Bone marrow (tissue), 2 donors: ENCODE data around the gene EXTL1.

ENCODE experiments used
- DNase-seq, 2 donors: peaks; one replicate each; lab custom pipeline; 2025; lab: John Stamatoyannopoulos, UW

Gene EXTL1

DNA sequence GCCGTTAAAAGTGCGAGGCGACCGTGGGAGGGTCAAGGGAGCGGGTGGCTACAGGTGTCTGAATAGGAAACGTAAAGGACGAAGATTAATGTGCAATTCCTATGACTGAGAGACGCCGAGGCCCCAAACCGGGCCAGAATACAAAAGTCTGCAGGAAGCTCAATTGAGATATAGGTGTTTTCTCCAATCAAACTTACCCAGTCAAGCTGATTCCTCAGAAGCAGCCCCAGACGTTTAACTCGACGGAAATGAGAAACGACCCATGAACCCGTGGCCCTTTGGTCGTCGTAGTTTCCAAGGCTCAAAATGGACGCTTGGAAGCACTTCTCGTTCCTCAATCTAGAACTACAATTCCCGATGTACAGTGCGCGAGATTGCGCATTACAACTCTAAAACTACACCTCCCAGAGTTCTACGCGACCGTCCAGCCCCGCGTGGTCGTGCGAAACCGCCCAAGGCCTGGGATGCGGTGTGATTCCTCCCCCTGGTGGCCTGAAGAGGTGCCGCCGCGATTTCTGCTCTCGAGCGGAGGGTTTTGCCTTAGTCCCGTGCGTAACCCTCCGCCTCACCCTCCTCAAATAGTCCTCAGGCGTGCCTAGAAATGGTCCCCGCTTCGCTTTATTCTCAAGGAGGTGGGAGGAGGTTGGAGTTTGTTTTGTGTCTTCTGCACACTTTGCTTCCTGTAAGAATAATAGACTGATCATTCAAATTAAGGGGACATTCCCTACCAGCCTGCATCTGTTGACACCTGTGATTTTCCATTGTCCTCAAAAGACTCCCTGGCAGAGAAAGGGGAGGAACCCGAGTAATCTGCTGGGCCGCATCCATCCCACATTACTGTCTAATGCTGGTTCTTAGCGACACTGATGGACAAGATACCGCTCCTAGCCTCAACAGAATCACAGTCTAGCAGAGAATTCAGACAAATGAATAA lies 23.5 kb upstream of the EXTL1 start, which contains the start of gene PAFAH2:
PAFAH2 (minus strand) TSS at position 236 of the 934 bp plus-strand sequence. CDS start 7,247 bp downstream, outside the sequence.
- DNase-seq, result peak; percentile 79 to 98

DNA sequence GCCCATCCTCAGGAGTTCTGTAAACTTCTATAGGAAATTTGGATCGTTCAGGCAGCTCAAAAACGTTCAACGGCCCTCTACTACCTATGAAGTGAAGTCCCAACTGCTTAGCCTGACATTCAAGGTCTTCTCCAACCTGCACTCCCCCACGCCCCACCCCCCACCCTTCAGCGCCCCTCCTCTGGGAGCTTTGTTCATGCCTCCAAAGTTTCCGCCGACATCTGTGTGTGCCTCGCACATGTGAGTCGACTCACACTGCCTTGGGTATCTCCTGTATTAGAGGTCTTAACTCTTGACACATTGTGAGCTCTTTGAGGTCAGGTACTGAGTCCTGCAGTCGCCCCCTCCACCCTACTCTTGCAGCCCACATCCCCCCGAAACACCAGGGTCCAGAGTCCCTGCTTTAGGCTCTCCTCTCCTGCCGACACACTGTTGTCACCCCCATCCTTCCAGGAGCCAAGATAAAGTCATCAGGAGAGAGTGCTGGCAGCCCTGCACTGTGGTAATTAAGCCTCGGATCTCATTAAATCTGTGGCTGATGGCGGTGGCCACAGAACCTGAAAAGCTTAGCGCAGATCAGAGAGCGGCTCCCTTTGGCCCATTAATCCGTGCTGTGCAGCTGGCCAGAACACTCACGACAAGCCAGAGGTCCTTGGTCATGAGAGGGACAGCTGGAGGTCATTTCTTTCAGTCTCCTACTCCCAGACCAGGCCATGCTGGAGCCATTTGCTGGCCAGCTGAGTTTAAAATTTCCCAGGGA lies 22.4 kb upstream of the EXTL1 start:
- DNase-seq, result no peak

DNA sequence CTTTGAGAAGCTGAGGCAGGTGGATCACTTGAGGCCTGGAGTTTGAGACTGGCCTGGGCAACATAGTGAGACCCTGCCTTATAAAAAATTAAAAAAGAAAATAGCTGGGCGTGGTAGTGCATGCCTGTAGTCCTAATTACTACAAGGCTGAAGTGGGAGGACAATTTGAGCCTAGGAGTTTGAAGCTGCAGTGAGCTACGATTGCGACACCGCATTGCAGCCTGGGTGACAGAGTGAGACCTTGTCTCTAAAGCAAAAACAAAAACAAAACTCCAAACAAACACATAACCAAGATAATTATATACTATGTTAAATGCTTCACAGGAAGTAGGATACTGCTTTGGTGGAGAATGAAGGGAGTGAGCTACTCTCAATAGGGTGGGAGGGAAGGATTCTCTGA lies 18.3 kb upstream of the EXTL1 start:
- no peak for DNase-seq

DNA sequence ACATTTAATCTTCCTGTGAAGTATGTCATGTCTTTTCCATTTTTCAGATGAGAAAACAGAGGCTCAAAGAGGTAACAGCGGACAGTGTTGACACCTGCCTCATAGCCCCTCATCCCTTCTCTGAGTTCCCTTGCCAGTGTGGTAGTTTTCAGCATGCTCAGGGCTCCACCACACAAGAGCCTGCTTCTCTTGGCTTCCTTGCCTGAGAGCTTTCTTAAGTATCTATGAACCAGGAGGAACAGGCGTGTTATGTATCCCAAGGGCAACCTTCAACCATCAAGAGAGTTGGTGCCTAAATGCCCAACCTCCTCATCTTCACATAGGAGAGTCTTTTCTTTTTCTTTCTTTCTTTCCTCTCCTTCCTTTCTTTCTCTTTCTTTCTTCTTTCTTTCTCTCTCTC lies 17.8 kb upstream of the EXTL1 start:
- no peak for DNase-seq

DNA sequence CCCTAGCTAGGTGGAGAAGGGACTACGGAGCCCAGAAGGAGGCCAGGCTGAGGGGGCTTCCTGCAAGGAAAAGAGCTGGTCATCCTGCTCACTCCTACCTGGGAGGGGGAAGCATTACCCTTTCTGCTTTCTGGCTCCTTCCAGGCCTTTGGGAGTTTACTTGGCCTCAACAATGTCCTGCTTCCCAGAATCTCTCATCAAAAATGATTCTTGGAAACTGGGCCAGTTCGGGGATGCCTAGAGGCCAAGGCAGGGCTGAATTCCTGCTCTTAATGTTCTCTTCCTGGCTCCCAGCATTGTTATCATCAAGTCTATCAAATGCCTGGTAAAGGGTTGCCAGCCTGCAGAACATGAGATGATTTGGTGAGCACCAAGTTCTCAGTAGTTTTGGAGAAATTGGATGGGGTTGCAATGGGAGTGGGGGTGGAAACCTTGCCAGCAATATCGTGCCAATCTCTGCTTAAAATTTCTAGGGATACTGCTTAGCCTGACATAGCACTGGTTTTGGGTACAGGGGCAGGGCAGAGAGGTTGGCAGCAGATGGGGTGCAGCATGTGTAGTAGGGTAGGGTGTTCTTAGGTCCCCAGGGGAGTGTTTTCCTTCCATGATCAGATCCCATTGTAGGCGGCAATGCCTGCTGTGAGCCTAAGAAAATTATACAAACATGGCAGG lies 16.0 kb upstream of the EXTL1 start:
- DNase-seq, result no peak

DNA sequence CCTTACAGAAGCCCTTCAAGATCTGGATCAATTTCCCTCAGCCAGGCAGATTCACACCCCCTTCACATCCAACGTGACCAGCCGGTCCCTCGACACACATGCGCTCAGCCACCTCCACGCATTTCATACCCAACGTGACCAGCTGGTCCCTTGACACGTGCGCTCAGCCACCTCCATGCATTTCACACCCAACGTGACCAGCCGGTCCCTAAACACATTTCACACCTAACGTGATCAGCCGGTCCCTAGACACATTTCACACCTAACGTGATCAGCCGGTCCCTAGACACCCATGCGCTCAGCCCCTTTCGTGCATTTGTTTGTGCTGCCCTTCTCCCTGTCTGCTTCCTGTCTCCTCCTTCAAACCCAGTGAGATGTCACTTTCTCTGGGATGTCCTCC lies 14.9 kb upstream of the EXTL1 start:
- DNase-seq, result no peak

DNA sequence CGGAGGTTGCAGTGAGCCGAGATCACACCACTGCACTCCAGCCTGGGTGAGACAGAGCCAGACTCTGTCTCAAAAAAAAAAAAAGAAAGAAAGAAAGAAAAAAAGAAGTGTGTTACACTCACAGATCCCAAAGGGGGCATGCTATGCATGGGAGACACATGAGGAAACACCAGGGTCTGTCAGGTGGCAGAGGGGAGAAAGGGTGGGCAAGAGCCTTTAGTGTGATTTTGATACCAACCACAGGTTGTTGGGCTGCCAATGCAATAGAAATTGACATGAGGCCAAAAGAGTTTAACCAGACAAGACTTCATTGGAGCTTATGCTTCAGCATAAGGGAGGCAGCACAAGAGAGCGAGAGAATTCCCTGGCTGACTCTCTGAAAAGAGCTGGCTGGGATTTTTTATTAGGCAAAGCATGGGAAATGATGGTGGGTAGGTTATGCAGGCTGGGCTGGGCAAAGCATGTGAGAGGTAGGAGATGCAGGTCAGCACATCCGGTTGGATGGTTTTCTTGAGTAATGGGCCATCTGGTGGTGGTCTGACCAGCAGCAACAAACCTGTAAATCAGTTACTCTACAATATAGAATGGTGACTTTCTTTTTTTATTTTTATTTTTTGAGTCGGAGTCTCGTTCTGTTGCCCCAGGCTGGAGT lies 11.7 kb upstream of the EXTL1 start:
- DNase-seq, result no peak

DNA sequence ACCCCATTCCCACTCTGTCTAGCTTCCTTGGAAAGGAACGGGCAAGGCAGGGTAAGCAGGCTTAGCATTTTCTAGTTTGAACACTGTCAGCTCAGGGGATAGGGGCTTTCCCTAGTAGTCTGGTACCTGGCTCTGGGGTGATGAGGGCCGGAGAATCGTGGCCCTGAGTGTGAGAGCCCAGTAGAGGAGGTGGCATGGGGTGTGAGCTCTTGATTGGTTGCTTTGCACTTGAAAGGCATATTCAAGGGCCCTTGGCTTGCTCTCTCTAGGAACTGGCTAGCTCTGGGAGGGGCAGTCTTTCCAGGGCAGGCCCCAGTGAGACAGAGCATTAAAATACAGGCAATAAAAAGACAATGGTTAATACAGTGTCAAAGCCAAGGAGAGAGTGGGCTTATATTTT lies 10.8 kb upstream of the EXTL1 start:
- no peak for DNase-seq

DNA sequence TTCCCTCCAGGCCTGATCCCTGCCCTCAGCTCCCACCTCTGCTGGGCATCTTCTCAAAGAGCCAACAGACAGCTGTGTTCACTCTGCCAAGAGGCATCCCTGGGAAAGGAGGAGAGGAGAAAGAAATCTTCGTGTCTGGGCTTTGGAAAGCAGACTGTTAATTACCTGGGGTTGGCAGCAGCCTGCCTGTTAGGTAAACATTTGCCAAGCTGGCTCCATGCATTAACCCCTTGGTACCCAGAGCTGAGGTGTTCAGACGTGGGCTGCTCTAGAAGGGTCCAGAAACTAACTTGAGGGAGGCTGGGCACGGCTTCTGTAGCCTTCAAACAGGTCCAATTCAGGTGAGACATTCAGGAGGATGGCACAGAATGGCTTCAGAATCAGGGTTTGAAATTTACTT lies 8.7 kb upstream of the EXTL1 start:
- no peak for DNase-seq

DNA sequence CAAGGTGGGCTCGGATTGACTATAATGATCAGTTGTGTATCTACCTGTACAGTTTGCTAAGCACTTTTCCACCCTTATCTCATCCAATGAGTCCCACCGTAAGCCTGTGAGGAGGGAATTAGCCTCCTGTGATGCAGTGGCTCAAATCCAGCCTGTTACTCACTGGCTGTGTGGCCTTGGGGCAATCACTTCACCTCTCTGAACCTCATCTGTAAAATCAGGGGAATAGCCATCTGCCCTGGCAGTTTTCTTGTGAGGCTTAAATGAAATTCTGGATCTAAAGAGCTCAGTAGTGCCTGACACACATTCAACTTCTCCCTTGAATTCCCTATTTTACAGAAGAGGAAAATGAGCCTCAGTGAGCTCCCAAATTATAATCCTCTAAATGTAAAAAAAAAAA lies 7.4 kb upstream of the EXTL1 start:
- DNase-seq, result no peak

DNA sequence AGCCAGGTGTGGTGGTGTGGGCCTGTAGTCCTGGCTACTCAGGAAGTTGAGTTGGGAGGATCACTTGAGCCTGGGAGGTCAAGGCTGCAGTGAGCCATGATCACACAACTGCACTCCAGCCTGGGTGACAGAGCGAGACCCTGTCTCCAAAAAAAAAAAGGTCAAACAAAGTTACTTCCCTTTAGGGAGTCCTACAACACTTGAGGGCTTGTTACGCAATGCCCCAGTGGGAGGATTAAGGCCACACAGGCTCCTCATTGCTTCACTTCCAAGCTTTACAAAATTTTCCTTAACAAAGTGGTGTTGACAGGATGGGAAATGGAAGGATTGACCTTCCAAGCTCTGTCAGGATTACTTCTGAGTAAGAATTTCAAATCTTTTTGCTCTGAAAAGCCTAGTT lies 6.2 kb upstream of the EXTL1 start:
- DNase-seq, result peak in 1 of 2 donors; percentile 17

DNA sequence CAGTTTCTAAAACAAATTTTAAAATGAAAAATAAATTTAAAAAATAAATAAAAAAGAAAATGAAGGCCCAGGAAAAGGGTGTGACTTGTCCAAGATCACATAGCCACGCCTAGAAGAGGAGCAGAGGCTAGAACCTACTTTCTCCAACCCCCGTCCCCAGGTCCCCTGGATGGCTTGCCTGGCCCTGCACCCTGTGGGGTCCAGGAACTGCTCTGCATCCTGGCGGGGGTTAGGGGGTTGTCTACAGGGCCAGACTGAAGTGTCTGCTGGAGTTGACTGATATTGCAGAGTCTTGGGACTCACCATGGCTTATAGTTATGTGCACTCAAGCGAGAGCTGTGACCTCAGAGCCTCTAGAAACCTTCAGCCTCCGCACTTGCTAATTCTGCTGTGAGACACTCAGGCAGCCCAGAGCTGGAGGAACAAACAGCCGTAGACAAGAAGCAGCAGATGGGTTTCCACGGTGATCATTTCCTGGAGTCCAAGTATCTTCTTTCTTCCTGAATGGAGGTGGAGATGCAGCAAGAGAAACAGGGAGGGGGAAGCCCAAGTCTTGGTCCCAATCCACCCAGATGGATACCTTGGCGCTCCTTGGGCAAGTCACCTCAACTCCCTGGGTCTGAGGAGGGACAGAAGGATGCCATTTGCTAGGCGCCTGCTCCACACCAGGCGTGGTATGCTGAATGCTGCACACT lies 5.2 kb upstream of the EXTL1 start:
- DNase-seq, result no peak

DNA sequence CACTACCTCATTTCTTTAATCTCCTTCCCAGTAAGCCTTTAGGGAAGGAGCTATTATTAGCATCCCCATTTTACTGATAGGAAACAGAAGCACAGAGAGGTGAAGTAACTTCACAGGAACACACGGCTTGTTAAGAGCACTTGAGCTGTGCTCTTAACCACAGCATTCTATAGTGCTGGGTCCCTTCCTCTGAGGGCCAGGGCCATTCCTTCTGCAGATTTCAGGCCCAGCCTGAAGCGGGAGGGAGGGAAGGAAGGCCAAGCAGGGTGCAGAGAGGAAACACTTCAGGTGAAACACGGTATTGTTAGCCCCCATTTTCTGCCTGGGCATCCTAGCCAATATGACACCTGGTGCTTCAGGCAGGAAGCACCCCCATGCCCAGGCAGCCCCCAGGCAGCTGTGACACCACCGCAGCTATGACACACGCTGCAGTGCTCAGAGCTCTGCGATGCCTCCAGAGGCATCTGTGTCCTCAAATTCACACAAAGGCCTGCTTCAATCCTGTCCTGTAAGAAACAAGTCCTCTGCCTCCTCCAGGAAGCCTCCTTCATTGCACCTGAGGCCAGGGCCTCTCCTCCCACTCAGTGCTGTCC lies 4.5 kb upstream of the EXTL1 start:
- DNase-seq, result no peak

DNA sequence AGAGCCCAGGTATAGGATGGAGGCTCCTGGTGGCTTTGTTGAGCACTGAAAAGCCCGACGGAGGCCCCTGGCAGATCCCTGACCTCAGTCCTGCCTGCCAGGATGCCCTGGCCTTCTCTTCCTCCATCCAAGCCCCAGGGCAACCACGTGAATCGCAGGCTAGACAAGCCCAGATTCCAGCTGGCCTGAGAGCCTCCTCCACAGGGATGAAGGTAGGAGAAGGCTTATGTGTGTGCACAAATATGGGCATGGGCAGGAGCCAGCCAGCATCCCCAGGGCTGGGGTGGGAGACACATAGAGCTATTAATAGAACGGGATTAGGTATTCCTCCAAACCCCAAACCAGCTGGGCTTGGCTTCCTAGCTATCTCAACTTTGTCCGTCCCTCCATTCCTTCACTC lies 4.0 kb upstream of the EXTL1 start:
- no peak for DNase-seq

DNA sequence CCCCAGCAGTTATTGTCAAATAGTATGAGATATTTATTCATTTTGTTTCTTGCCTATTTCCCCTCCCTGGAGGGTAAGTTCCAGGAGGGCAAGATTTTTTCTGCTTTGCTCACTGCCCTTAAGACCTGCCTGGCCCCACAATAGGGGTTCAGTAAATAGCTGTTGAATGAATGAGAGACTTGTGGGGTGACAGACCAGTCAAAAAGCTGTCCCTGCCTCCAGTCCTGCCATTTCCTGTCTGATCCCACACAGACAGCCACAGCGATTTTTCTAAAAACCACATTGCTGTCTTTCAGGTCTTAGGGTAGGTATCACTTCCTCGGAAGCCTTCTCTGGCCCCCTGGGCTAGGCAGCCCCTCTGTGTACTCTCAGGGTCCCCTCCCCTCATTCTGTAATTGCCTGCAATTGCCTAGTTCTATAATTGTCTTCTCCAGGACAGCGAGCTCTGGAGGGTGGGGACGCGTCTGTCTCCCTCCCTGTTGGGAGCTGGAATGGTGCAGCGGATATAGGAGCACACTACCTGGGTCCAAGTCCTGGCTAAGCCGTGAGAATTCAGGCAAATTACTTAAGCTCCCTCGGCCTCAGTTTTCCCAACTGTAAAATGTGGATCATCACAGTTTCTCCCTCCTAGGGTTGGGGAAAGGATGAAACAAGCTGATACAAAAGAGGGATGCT lies 1.8 kb upstream of the EXTL1 start:
- DNase-seq, result no peak

DNA sequence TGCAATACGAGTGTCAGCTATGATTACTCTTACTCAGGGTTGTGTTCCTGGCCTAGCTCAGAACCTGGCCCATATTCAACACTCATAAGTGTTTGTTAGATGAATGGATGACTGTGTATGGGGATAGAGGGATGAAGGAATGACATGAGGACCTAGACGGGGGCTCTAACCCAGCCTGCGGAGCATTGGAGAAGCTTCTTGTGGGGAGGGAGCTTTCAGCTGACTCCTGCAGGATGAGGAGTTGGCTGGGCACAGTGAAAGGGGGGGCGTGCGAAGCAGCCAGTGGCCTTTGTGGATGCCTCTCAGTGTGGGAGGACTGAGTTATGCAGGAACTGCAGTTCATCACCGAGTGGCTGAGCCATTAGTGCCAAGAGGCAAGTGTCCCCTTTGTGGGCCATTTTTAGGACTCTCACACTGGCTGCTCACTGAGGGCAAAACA lies 1.2 kb upstream of the EXTL1 start:
- DNase-seq, result no peak

DNA sequence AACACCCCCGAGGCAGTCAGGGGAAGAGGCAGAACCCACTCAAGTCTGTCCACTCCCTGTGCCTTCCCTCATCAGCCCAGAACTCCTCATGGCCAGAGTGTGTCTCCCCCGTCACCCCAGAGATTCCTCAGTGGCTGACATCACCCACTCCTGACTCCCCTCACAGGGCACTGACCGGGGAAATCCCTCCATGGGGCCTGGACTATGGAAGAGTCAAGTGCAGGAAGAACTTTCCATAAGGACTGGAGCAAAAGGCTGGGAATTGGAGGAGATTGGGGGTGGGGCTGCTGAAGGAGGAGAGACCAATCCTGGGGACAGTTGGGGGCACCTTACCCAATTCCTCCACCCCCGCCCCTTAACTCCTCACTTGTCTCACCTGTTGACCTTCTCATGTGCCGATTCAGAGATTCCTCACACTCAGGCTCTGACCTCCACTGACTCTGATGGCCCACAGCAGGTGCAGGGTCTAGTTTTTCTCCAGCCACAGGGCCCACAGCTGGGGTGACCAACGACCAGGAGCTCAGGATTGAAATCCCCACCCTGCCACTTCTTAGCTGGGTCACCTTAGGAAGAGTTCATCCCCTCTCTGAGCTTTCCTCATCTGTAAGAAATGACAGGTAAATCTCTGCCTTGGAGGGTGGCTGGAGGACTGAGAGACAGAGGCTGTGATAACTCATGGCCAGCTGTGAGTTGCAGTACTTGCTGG lies 481 bp upstream of the EXTL1 start:
- no peak for DNase-seq

DNA sequence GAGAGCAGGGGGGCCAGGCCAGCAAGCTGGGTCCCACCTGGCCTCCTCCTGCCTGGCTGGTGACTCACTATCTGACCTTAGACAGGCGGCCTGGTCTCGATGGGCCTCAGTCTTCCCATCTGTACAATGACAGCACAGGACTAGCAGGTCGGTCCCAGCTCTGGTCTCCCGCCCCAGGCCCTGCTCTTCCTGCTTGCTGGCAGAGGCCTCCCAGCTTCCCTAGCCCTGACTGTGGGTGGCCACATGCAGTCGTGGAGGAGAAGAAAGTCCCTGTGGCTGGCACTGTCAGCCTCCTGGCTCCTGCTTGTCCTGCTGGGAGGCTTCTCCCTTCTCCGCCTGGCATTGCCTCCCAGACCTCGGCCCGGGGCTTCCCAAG lies 817 bp downstream of the EXTL1 start:
- no peak for DNase-seq

DNA sequence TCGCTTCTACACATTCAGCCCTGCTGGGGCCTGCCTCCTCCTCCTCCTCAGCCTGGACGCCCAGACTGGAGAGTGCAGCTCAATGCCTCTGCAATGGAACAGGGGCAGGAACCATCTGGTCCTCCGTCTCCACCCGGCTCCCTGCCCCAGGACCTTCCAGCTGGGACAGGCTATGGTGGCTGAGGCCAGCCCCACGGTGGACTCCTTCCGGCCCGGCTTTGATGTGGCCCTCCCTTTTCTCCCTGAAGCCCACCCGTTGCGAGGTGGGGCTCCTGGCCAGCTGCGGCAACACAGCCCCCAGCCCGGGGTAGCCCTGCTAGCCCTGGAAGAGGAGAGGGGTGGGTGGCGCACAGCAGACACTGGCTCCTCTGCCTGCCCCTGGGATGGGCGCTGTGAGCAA lies 1.4 kb downstream of the EXTL1 start:
- no peak for DNase-seq

DNA sequence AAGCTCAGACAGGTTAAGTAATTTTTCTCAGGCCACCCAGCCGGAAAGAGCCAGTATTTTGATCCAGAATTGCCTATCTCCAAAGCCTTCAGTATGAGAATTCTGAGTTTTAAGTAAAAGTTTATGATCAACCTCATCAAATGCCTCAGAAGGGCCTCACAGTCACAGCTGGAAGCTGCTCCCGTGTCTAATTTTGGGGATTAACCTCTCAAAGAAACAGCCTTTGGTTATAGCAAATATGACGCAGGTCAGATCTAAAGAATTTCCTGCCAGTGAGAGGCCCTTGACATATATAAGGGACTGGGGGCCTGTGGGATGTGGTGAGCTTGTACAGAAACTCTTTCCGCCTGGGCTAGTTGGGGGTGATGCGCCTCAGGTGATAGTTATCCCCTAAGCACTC lies 2.3 kb downstream of the EXTL1 start:
- no peak for DNase-seq
